Choroid plexus epithelial cell (primary cell): Measurements from ENCODE around the gene ST3GAL3.
"Not testable (repeated sequence)": the region's sequence is repeated elsewhere in the genome, so short reads cannot be mapped to it uniquely, and the experiment has no call there.

Experiments
- DNase-seq: peaks from one replicate; pipeline ENCODE4 v3.0.0-alpha.2; 2010; ENCODE audit warnings: low read depth
- H3K4me3 ChIP-seq: 2 replicates; pipeline ENCODE4 v1.5.1; 2011; ENCODE audit warnings: low read depth, mild to moderate bottlenecking, control low read depth, low read length, moderate library complexity
- CTCF ChIP-seq: conservative IDR thresholded peaks from 2 replicates; pipeline ENCODE4 v1.5.1; 2011; ENCODE audit warnings: low read depth, mild to moderate bottlenecking, control low read depth, inconsistent platforms, low read length, moderate library complexity

Gene ST3GAL3

GRCh38 chr1:43831851-43832250 is 124.5 kb downstream of the ST3GAL3 start:
- DNase-seq = no peak
- H3K4me3 ChIP-seq = no peak overlapping the region
- TF ChIP-seq CTCF = no peak

- H3K4me3 ChIP-seq = no peak overlapping the region
- TF ChIP-seq CTCF = no peak
- DNase-seq = no peak
Observed at GRCh38 chr1:43832255-43832654, 124.9 kb downstream of the ST3GAL3 start.

- no peak overlapping the region for H3K4me3 ChIP-seq
- no peak for DNase-seq
- TF ChIP-seq CTCF = no peak
Observed at GRCh38 chr1:43832998-43833397, 125.7 kb downstream of the ST3GAL3 start.

GRCh38 chr1:43833902-43834279 is 126.6 kb downstream of the ST3GAL3 start:
- H3K4me3 ChIP-seq, DNase-seq: not testable (repeated sequence)

- peak; percentile 83 for DNase-seq
- H3K4me3 ChIP-seq = no peak overlapping the region
- TF ChIP-seq CTCF = no peak
Observed at GRCh38 chr1:43834280-43835081, 127.1 kb downstream of the ST3GAL3 start.

- DNase-seq = peak; percentile 82
- no peak overlapping the region for H3K4me3 ChIP-seq
- no peak for TF ChIP-seq CTCF
Observed at GRCh38 chr1:43835082-43836021, 128.0 kb downstream of the ST3GAL3 start.

- no peak for TF ChIP-seq CTCF
- H3K4me3 ChIP-seq = no peak overlapping the region
- DNase-seq = no peak
Observed at GRCh38 chr1:43836267-43836951, 129.1 kb downstream of the ST3GAL3 start.
